HCT116 (cell line): Measurements from ENCODE around the gene BBS9. TPM values are rescaled to one million over a fixed set of nuclear protein-coding genes. Genes with fewer than 3 reads are reported as not detected.

Experiments
- ATAC-seq: fragments of 200-7000 bp; cut with Tn5 transposase; 2 replicates; pipeline ENCODE4 v1.9.1; 2020; ENCODE audit warnings: mild to moderate bottlenecking, moderate library complexity
- BruUV-seq: library from RNA; stranded (reverse); fragments of 400-500 nt; replicated peaks from 2 replicates; lab custom pipeline; 2021; lab: Mats Ljungman, UMichigan
- CTCF ChIA-PET: fragments of 300-600 bp; sonication (Branson Sonifier 250); formaldehyde crosslinking; loops from one replicate; lab custom pipeline; 2021; ENCODE audit warnings: antibody characterized with exemption; lab: Charles Lee
- POLR2A ChIA-PET: fragments of 300-600, 350-600 bp; sonication (Branson Sonifier 250); formaldehyde crosslinking; loops from one replicate; lab custom pipeline; 2021; ENCODE audit warnings: antibody characterized with exemption; lab: Charles Lee
- RAD21 ChIA-PET, 2 experiments: fragments of 300-600 bp; sonication (Branson Sonifier 250); formaldehyde crosslinking; loops; one replicate each; lab custom pipeline; 2023; ENCODE audit warnings: low total read pairs in 2 of 2; ENCODE audit not compliant: uncharacterized antibody in 2 of 2, unreplicated experiment in 2 of 2, low non-redundant PET in 1 of 2; lab: Charles Lee
- DNase-seq: peaks from one replicate; pipeline ENCODE4 v3.0.0-alpha.2; 2010; ENCODE audit warnings: low read depth, low spot score
- H2AFZ ChIP-seq: fragments of 200-600 bp; shearing (Covaris generic), sonication (generic); 2 replicates; pipeline ENCODE4 v1.6.1; 2017; ENCODE audit warnings: low read depth, mixed run types, mixed read lengths, antibody characterized with exemption, low read length; ENCODE audit not compliant: poor library complexity, severe bottlenecking
- H3K27ac ChIP-seq: 2 replicates; pipeline ENCODE4 v1.5.1; 2012; ENCODE audit warnings: low read depth, low read length
- H3K27me3 ChIP-seq: fragments of 200-600 bp; sonication (generic); 2 replicates; pipeline ENCODE4 v1.6.1; 2016; ENCODE audit warnings: mixed run types, low read length, mixed read lengths; ENCODE audit not compliant: insufficient read depth
- H3K36me3 ChIP-seq, 2 experiments: fragments of 200-500 bp in 1 of 2; fragments of 200-600 bp in 1 of 2; sonication (Bioruptor generic) in 1 of 2; sonication (generic) in 1 of 2; 2 replicates each; pipeline versions ENCODE4 v1.5.1 to v1.6.1; 2014 to 2016; ENCODE audit warnings: low read length in 2 of 2, inconsistent platforms in 1 of 2, mixed read lengths in 1 of 2, mixed run types in 1 of 2; ENCODE audit not compliant: insufficient read depth in 2 of 2, control insufficient read depth in 1 of 2
- H3K4me1 ChIP-seq, 2 experiments: fragments of 200-600 bp in 1 of 2; sonication (generic) in 1 of 2; 2 replicates each; pipeline versions ENCODE4 v1.5.1 to v1.6.1; 2012 to 2017; ENCODE audit warnings: low read length in 2 of 2, inconsistent platforms in 1 of 2, mild to moderate bottlenecking in 1 of 2, mixed read lengths in 1 of 2, mixed run types in 1 of 2, moderate library complexity in 1 of 2; ENCODE audit not compliant: insufficient read depth in 2 of 2, control insufficient read depth in 1 of 2
- H3K4me2 ChIP-seq: fragments of 200-600 bp; sonication (generic); 2 replicates; pipeline ENCODE4 v1.6.1; 2017; ENCODE audit warnings: mixed run types, low read length, mixed read lengths
- H3K4me3 ChIP-seq, 2 experiments: fragments of 200-600 bp in 1 of 2; sonication (generic) in 1 of 2; replicated peaks in 1 of 2; 2 replicates each; pipeline ENCODE4 v1.5.1; 2011 to 2016; ENCODE audit warnings: low read length in 2 of 2, control low read depth in 1 of 2, low read depth in 1 of 2, mild to moderate bottlenecking in 1 of 2, mixed read lengths in 1 of 2, mixed run types in 1 of 2
- H3K79me2 ChIP-seq: fragments of 200-600 bp; sonication (generic); 2 replicates; pipeline ENCODE4 v1.6.1; 2017; ENCODE audit warnings: mild to moderate bottlenecking, mixed run types, low read length, moderate library complexity, mixed read lengths; ENCODE audit not compliant: insufficient read depth
- H3K9ac ChIP-seq: fragments of 200-600 bp; sonication (generic); 2 replicates; pipeline ENCODE4 v1.6.1; 2016; ENCODE audit warnings: low read length, mixed read lengths
- H3K9me2 ChIP-seq: fragments of 200-600 bp; sonication (generic), shearing (Covaris generic); 2 replicates; pipeline ENCODE4 v1.6.1; 2017; ENCODE audit warnings: mixed run types, mild to moderate bottlenecking, moderate library complexity; ENCODE audit not compliant: insufficient read depth
- H3K9me3 ChIP-seq, 2 experiments: fragments of 200-500 bp in 1 of 2; fragments of 200-600 bp in 1 of 2; sonication (Bioruptor generic) in 1 of 2; sonication (generic) in 1 of 2; 2 replicates each; pipeline ENCODE4 v1.6.1; 2014 to 2017; ENCODE audit warnings: low read length in 2 of 2, mixed read lengths in 2 of 2, inconsistent platforms in 1 of 2, low read depth in 1 of 2, mild to moderate bottlenecking in 1 of 2, mixed run types in 1 of 2, moderate library complexity in 1 of 2; ENCODE audit not compliant: control insufficient read depth in 1 of 2, insufficient read depth in 1 of 2
- H4K20me1 ChIP-seq: fragments of 200-600 bp; sonication (generic), shearing (Covaris generic); 2 replicates; pipeline ENCODE4 v1.6.1; 2017; ENCODE audit warnings: mixed run types, mild to moderate bottlenecking, moderate library complexity; ENCODE audit not compliant: insufficient read depth
- EGR1 ChIP-seq: IDR thresholded peaks from 2 replicates; pipeline ENCODE4 v1.6.1; 2012; ENCODE audit warnings: low read depth
- ELF1 ChIP-seq: IDR thresholded peaks from 2 replicates; pipeline ENCODE4 v1.6.1; 2012; ENCODE audit warnings: low read depth, borderline replicate concordance
- EZH2 ChIP-seq: fragments of 200-600 bp; sonication (generic); IDR thresholded peaks from 2 replicates; pipeline ENCODE4 v1.6.1; 2017; ENCODE audit warnings: antibody characterized with exemption, mixed run types
- EZH2phosphoT487 ChIP-seq: fragments of 200-600 bp; IDR thresholded peaks from 2 replicates; pipeline ENCODE4 v1.6.1; 2018; ENCODE audit warnings: antibody characterized with exemption, borderline replicate concordance
- POLR2AphosphoS5 ChIP-seq: IDR thresholded peaks from 2 replicates; pipeline ENCODE4 v1.6.1; 2011; ENCODE audit warnings: mild to moderate bottlenecking, low read depth, low read length, moderate library complexity
- TCF7L2 ChIP-seq: IDR thresholded peaks from 2 replicates; pipeline ENCODE4 v1.7.0; 2011; ENCODE audit warnings: borderline replicate concordance, inconsistent platforms; ENCODE audit not compliant: insufficient read depth, insufficient read length; ENCODE audit errors: extremely low read depth
- YY1 ChIP-seq: IDR thresholded peaks from 2 replicates; pipeline ENCODE4 v1.6.1; 2011; ENCODE audit warnings: low read length, low read depth, moderate library complexity, mild to moderate bottlenecking; ENCODE audit not compliant: insufficient replicate concordance; ENCODE audit errors: extremely low read depth
- intact Hi-C: fragments of 100-400 bp; cut with micrococcal nuclease; formaldehyde crosslinking; loops from 2 replicates; pipeline ENCODE4 v1.10.0; 2022
- total RNA-seq: library from RNA; stranded (reverse); gene quantifications from one replicate; pipeline ENCODE4 v1.2.1, GENCODE V29; 2021; ENCODE audit not compliant: unreplicated experiment
- TF ChIP-seq, protein P1 (sequence below), 3 experiments: fragments of 200-600 bp in 1 of 3; sonication (generic) in 1 of 3; IDR thresholded peaks in 2 of 3; conservative IDR thresholded peaks in 1 of 3; 2 replicates each; pipeline ENCODE4 v1.5.1; 2012 to 2017; ENCODE audit warnings: low read depth in 2 of 3, low read length in 2 of 3, antibody characterized with exemption in 1 of 3, borderline replicate concordance in 1 of 3, control low read depth in 1 of 3, mild to moderate bottlenecking in 1 of 3, mixed read lengths in 1 of 3, mixed run types in 1 of 3, moderate library complexity in 1 of 3; ENCODE audit not compliant: insufficient read depth in 1 of 3
- TF ChIP-seq, protein P2 (sequence below): IDR thresholded peaks from 2 replicates; pipeline ENCODE4 v1.6.1; 2011; ENCODE audit warnings: mild to moderate bottlenecking, low read length, moderate library complexity; ENCODE audit not compliant: insufficient replicate concordance; ENCODE audit errors: extremely low read depth
- TF ChIP-seq, protein P3 (sequence below): IDR thresholded peaks from 2 replicates; pipeline ENCODE4 v1.6.1; 2012; ENCODE audit warnings: low read depth

Gene BBS9
- total RNA-seq, 1 experiment from 2014 or later = 7.1 TPM

DNA sequence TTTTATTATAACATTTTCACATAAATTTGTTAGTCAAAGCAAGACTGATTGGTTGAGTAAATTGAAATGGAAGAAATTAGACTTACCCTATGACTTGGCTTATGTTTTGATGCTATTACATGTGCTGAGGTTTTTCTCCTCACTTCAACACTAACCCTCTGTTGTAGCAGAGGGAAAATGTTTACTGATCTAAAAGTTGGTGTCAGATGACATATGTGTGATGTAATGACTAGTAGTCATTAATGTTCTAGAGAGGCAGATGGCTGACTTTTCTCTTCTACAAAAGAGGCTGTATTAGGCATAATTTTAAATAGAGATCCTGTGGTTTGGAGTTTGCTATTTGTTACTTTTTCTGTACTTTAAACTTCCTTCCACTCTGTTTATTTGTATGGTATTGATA, 266.0 kb downstream of the BBS9 start:
- no peaks in the 10 kb centered on the region for H3K36me3 ChIP-seq
- ATAC-seq (no peak), DNase-seq (no peak)
- no peak overlapping the region for H3K4me3 ChIP-seq
- no peaks in the 10 kb centered on the region for H3K9me3 ChIP-seq
- H3K4me1 ChIP-seq = no peaks in the 10 kb centered on the region
- no peaks in the 10 kb centered on the region for H3K79me2 ChIP-seq
- BruUV-seq = no TSS peak
- ChIA-PET RAD21 (no interaction called here), CTCF (no interaction called here), POLR2A (no interaction called here)
- no peak overlapping the region for H3K9ac ChIP-seq
- no peaks in the 10 kb centered on the region for H3K9me2 ChIP-seq
- no peaks in the 10 kb centered on the region for H3K27me3 ChIP-seq
- TF ChIP-seq TCF7L2 = no peak
- TF ChIP-seq, protein P1, sequence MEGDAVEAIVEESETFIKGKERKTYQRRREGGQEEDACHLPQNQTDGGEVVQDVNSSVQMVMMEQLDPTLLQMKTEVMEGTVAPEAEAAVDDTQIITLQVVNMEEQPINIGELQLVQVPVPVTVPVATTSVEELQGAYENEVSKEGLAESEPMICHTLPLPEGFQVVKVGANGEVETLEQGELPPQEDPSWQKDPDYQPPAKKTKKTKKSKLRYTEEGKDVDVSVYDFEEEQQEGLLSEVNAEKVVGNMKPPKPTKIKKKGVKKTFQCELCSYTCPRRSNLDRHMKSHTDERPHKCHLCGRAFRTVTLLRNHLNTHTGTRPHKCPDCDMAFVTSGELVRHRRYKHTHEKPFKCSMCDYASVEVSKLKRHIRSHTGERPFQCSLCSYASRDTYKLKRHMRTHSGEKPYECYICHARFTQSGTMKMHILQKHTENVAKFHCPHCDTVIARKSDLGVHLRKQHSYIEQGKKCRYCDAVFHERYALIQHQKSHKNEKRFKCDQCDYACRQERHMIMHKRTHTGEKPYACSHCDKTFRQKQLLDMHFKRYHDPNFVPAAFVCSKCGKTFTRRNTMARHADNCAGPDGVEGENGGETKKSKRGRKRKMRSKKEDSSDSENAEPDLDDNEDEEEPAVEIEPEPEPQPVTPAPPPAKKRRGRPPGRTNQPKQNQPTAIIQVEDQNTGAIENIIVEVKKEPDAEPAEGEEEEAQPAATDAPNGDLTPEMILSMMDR (IDR thresholded peaks at IDR 0.05 in 2 of 3, conservative IDR thresholded peaks at IDR 0.05 in 1 of 3; ENCODE audit: borderline replicate concordance in 1 of 3, insufficient read depth in 1 of 3, low read depth in 2 of 3, low read length in 2 of 3) = no peak
- no peak for TF ChIP-seq ELF1
- TF ChIP-seq, protein P2, sequence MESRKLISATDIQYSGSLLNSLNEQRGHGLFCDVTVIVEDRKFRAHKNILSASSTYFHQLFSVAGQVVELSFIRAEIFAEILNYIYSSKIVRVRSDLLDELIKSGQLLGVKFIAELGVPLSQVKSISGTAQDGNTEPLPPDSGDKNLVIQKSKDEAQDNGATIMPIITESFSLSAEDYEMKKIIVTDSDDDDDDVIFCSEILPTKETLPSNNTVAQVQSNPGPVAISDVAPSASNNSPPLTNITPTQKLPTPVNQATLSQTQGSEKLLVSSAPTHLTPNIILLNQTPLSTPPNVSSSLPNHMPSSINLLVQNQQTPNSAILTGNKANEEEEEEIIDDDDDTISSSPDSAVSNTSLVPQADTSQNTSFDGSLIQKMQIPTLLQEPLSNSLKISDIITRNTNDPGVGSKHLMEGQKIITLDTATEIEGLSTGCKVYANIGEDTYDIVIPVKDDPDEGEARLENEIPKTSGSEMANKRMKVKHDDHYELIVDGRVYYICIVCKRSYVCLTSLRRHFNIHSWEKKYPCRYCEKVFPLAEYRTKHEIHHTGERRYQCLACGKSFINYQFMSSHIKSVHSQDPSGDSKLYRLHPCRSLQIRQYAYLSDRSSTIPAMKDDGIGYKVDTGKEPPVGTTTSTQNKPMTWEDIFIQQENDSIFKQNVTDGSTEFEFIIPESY = no peak
- no peak for TF ChIP-seq YY1
- TF ChIP-seq EGR1 = no peak
- no peak for TF ChIP-seq EZH2phosphoT487
- TF ChIP-seq EZH2 = no peak
- no peak for TF ChIP-seq POLR2AphosphoS5
- TF ChIP-seq, protein P3, sequence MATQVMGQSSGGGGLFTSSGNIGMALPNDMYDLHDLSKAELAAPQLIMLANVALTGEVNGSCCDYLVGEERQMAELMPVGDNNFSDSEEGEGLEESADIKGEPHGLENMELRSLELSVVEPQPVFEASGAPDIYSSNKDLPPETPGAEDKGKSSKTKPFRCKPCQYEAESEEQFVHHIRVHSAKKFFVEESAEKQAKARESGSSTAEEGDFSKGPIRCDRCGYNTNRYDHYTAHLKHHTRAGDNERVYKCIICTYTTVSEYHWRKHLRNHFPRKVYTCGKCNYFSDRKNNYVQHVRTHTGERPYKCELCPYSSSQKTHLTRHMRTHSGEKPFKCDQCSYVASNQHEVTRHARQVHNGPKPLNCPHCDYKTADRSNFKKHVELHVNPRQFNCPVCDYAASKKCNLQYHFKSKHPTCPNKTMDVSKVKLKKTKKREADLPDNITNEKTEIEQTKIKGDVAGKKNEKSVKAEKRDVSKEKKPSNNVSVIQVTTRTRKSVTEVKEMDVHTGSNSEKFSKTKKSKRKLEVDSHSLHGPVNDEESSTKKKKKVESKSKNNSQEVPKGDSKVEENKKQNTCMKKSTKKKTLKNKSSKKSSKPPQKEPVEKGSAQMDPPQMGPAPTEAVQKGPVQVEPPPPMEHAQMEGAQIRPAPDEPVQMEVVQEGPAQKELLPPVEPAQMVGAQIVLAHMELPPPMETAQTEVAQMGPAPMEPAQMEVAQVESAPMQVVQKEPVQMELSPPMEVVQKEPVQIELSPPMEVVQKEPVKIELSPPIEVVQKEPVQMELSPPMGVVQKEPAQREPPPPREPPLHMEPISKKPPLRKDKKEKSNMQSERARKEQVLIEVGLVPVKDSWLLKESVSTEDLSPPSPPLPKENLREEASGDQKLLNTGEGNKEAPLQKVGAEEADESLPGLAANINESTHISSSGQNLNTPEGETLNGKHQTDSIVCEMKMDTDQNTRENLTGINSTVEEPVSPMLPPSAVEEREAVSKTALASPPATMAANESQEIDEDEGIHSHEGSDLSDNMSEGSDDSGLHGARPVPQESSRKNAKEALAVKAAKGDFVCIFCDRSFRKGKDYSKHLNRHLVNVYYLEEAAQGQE = no peak
- H3K4me2 ChIP-seq = no peak overlapping the region
- intact Hi-C loops = no loop called here
- no peak overlapping the region for H2AFZ ChIP-seq
- no peaks in the 10 kb centered on the region for H4K20me1 ChIP-seq
- no peak overlapping the region for H3K27ac ChIP-seq
